SK-N-SH (cell line): ENCODE data around the gene RBBP5.

Experiments
- CTCF ChIP-seq: fragments of 200-600 bp; sonication (generic); IDR thresholded peaks from 2 replicates; pipeline ENCODE4 v1.6.1; 2017; ENCODE audit warnings: antibody characterized with exemption, mild to moderate bottlenecking, moderate library complexity
- EZH2phosphoT487 ChIP-seq: fragments of 200-600 bp; sonication (generic); IDR thresholded peaks from 2 replicates; pipeline ENCODE4 v1.6.1; 2017; ENCODE audit warnings: low read depth, mixed run types, mild to moderate bottlenecking, antibody characterized with exemption, moderate library complexity, borderline replicate concordance
- GABPA ChIP-seq: IDR thresholded peaks from 2 replicates; pipeline ENCODE4 v1.4.0; 2012; ENCODE audit warnings: low read depth, mild to moderate bottlenecking
- MAX ChIP-seq: IDR thresholded peaks from 2 replicates; pipeline ENCODE4 v1.4.0; 2012; ENCODE audit warnings: low read depth
- MXI1 ChIP-seq: IDR thresholded peaks from 2 replicates; pipeline ENCODE4 v1.6.1; 2012; ENCODE audit warnings: mild to moderate bottlenecking, low read depth, low read length, improper control_type of control experiment
- NRF1 ChIP-seq: IDR thresholded peaks from 2 replicates; pipeline ENCODE4 v1.6.1; 2012; ENCODE audit warnings: low read depth, mild to moderate bottlenecking, low read length
- PBX3 ChIP-seq: IDR thresholded peaks from 2 replicates; pipeline ENCODE4; 2012
- POLR2AphosphoS5 ChIP-seq: IDR thresholded peaks from 2 replicates; pipeline ENCODE4 v1.6.1; 2012; ENCODE audit warnings: low read depth, low read length
- RAD21 ChIP-seq: IDR thresholded peaks from 2 replicates; pipeline ENCODE4 v1.6.1; 2012; ENCODE audit warnings: mild to moderate bottlenecking, low read length
- RFX5 ChIP-seq: IDR thresholded peaks from 2 replicates; pipeline ENCODE4 v1.6.1; 2012; ENCODE audit warnings: mild to moderate bottlenecking, improper control_type of control experiment, low read length
- RXRA ChIP-seq: IDR thresholded peaks from 2 replicates; pipeline ENCODE4 v1.4.0; 2012; ENCODE audit warnings: low read depth, mild to moderate bottlenecking, borderline replicate concordance
- SMC3 ChIP-seq: IDR thresholded peaks from 2 replicates; pipeline ENCODE4 v1.6.1; 2012; ENCODE audit warnings: low read depth, low read length, improper control_type of control experiment
- TAF1 ChIP-seq: IDR thresholded peaks from 2 replicates; pipeline ENCODE4 v1.6.1; 2012; ENCODE audit warnings: low read depth, mild to moderate bottlenecking, low read length, moderate library complexity, borderline replicate concordance
- ZBTB33 ChIP-seq: IDR thresholded peaks from 2 replicates; pipeline ENCODE4 v1.4.0; 2012; ENCODE audit warnings: low read depth, borderline replicate concordance

- TF ChIP-seq POLR2AphosphoS5, result no peak
- no peak for TF ChIP-seq CTCF
- no peak for TF ChIP-seq GABPA
- no peak for TF ChIP-seq RXRA
- no peak for TF ChIP-seq ZBTB33
- TF ChIP-seq NRF1, result no peak
- no peak for TF ChIP-seq SMC3
- no peak for TF ChIP-seq MAX
- TF ChIP-seq RAD21, result no peak
- no peak for TF ChIP-seq TAF1
- TF ChIP-seq EZH2phosphoT487, result no peak
- TF ChIP-seq PBX3, result no peak
- no peak for TF ChIP-seq MXI1
- no peak for TF ChIP-seq RFX5
These were observed 84.2 kb downstream of the RBBP5 start for GRCh38 chr1:205037539-205037938.
